GM19397 (cell line): ENCODE measurements around the gene GHRL.
"Not testable (repeated sequence)": the region's sequence is repeated elsewhere in the genome, so short reads cannot be mapped to it uniquely, and the experiment has no call there.

Experiments
- ATAC-seq: cut with Tn5 transposase; IDR thresholded peaks from one replicate; pipeline ENCODE4 v1.9.1; 2021; ENCODE audit warnings: mild to moderate bottlenecking, moderate library complexity; ENCODE audit not compliant: unreplicated experiment

Gene GHRL

GRCh38 chr3:10300087-10300486 is 7.3 kb upstream of the GHRL start:
- no peak for ATAC-seq

GRCh38 chr3:10299679-10300078 is 6.9 kb upstream of the GHRL start:
- ATAC-seq = no peak

GRCh38 chr3:10299175-10299574 is 6.4 kb upstream of the GHRL start:
- no peak for ATAC-seq

GRCh38 chr3:10298064-10298463 is 5.3 kb upstream of the GHRL start:
- ATAC-seq = not testable (repeated sequence)

- no peak for ATAC-seq
Measured at GRCh38 chr3:10294030-10294586, 1.4 kb upstream of the GHRL start.

GRCh38 chr3:10291641-10292040 is 1.1 kb downstream of the GHRL start:
- ATAC-seq = no peak

- ATAC-seq = no peak
Measured at GRCh38 chr3:10290481-10291176, 2.1 kb downstream of the GHRL start.

- ATAC-seq = no peak
Measured at GRCh38 chr3:10289787-10290355, 2.9 kb downstream of the GHRL start.

- no peak for ATAC-seq
Measured at GRCh38 chr3:10289077-10289476, 3.7 kb downstream of the GHRL start.

- ATAC-seq = no peak
Measured at GRCh38 chr3:10288575-10288960, 4.2 kb downstream of the GHRL start.

- no peak for ATAC-seq
Measured at GRCh38 chr3:10287936-10288574, 4.7 kb downstream of the GHRL start.

GRCh38 chr3:10286596-10287295 is 6.0 kb downstream of the GHRL start:
- ATAC-seq = no peak

GRCh38 chr3:10286133-10286524 is 6.6 kb downstream of the GHRL start:
- no peak for ATAC-seq

GRCh38 chr3:10285272-10286132 is 7.2 kb downstream of the GHRL start:
- ATAC-seq = no peak

- no peak for ATAC-seq
Measured at GRCh38 chr3:10284496-10284895, 8.3 kb downstream of the GHRL start.

GRCh38 chr3:10283638-10284037 is 9.1 kb downstream of the GHRL start:
- ATAC-seq = no peak

GRCh38 chr3:10281951-10282350 is 10.8 kb downstream of the GHRL start:
- ATAC-seq = no peak

- ATAC-seq = no peak
Measured at GRCh38 chr3:10280571-10280970, 12.2 kb downstream of the GHRL start.

- no peak for ATAC-seq
Measured at GRCh38 chr3:10280177-10280529, 12.6 kb downstream of the GHRL start.

- no peak for ATAC-seq
Measured at GRCh38 chr3:10279384-10280176, 13.2 kb downstream of the GHRL start.
